H1 (cell line): ENCODE results near the gene COX7A1. TPM values are rescaled to one million over a fixed set of nuclear protein-coding genes. Genes with fewer than 3 reads are reported as not detected.

Experiments
- CTCF ChIA-PET: fragments of 300-600 bp; sonication (Branson Sonifier 250); formaldehyde crosslinking; loops from one replicate; lab custom pipeline; 2021; ENCODE audit not compliant: partially characterized antibody; lab: Charles Lee
- POLR2A ChIA-PET: fragments of 300-600 bp; sonication (Branson Sonifier 250); formaldehyde crosslinking; loops from one replicate; lab custom pipeline; 2021; ENCODE audit warnings: inconsistent platforms; ENCODE audit not compliant: partially characterized antibody; lab: Charles Lee
- DNase-seq, 2 experiments: peaks; one replicate each; pipeline versions ENCODE4 v3.0.0 to v3.0.0-alpha.2; 2010 to 2022; ENCODE audit warnings: low spot score in 2 of 2, low read depth in 1 of 2, mixed read lengths in 1 of 2
- FAIRE-seq: peaks from 2 replicates; lab custom pipeline; 2011; peaks lifted over from hg19 to GRCh38; lab: Jason Lieb, UNC
- H2AFZ ChIP-seq: 2 replicates; pipeline ENCODE4 v1.8.1; 2012; ENCODE audit warnings: low read length, inconsistent platforms
- H2AK5ac ChIP-seq: 2 replicates; pipeline ENCODE4 v1.6.1; 2013; ENCODE audit warnings: low read depth, low read length
- H2BK120ac ChIP-seq: replicated peaks from 2 replicates; pipeline ENCODE3; 2013; ENCODE audit warnings: low read depth, low read length, inconsistent platforms
- H2BK12ac ChIP-seq: 2 replicates; pipeline ENCODE4 v1.6.1; 2013; ENCODE audit warnings: low read depth, low read length
- H2BK15ac ChIP-seq: 2 replicates; pipeline ENCODE4 v1.6.1; 2013; ENCODE audit warnings: low read length
- H2BK20ac ChIP-seq: 2 replicates; pipeline ENCODE4 v1.6.1; 2013; ENCODE audit warnings: low read length
- H2BK5ac ChIP-seq: 2 replicates; pipeline ENCODE4 v1.6.1; 2013; ENCODE audit warnings: low read depth, low read length
- H3K14ac ChIP-seq: 2 replicates; pipeline ENCODE4 v1.6.1; 2013; ENCODE audit warnings: inconsistent platforms; ENCODE audit not compliant: insufficient read length
- H3K18ac ChIP-seq: 2 replicates; pipeline ENCODE4 v1.6.1; 2013; ENCODE audit warnings: low read length; ENCODE audit errors: extremely low read depth
- H3K23ac ChIP-seq: 2 replicates; pipeline ENCODE4 v1.6.1; 2013; ENCODE audit warnings: inconsistent platforms; ENCODE audit not compliant: insufficient read length
- H3K23me2 ChIP-seq: 2 replicates; pipeline ENCODE4 v1.6.1; 2013; ENCODE audit warnings: low read depth, low read length
- H3K27ac ChIP-seq: 2 replicates; pipeline ENCODE4 v1.6.1; 2011; ENCODE audit warnings: low read depth, low read length, inconsistent platforms
- H3K27me3 ChIP-seq, 4 experiments: replicated peaks in 1 of 4; 1 replicate in 1 of 4; 2 replicates in 3 of 4; pipeline versions ENCODE4 v1.6.1 to v1.8.1; 2011 to 2013; ENCODE audit warnings: low read length in 3 of 4, mild to moderate bottlenecking in 3 of 4, inconsistent platforms in 2 of 4, mixed read lengths in 2 of 4, moderate library complexity in 1 of 4; ENCODE audit not compliant: control insufficient read depth in 3 of 4, insufficient read depth in 3 of 4; ENCODE audit errors: extremely low read depth in 1 of 4
- H3K36me3 ChIP-seq, 4 experiments: 2 replicates each; pipeline versions ENCODE4 v1.6.1 to v1.8.1; 2011 to 2013; ENCODE audit warnings: mild to moderate bottlenecking in 4 of 4, low read length in 3 of 4, moderate library complexity in 2 of 4, control low read depth in 1 of 4, inconsistent platforms in 1 of 4; ENCODE audit not compliant: insufficient read depth in 4 of 4, control insufficient read depth in 2 of 4
- H3K4ac ChIP-seq: replicated peaks from 2 replicates; pipeline ENCODE3; 2013; ENCODE audit warnings: low read length, low read depth, mixed read lengths, inconsistent platforms; ENCODE audit not compliant: insufficient read length
- H3K4me1 ChIP-seq, 4 experiments: replicated peaks in 1 of 4; 1 replicate in 1 of 4; 2 replicates in 3 of 4; pipeline versions ENCODE4 v1.6.1 to v1.8.1; 2011 to 2013; ENCODE audit warnings: low read length in 3 of 4, inconsistent platforms in 2 of 4, mixed read lengths in 1 of 4; ENCODE audit not compliant: insufficient read depth in 4 of 4, control insufficient read depth in 3 of 4
- H3K4me2 ChIP-seq, 2 experiments: 2 replicates each; pipeline versions ENCODE4 v1.6.1 to v1.8.1; 2011 to 2013; ENCODE audit warnings: low read depth in 2 of 2, low read length in 2 of 2, control low read depth in 1 of 2, inconsistent platforms in 1 of 2, mild to moderate bottlenecking in 1 of 2; ENCODE audit not compliant: insufficient read depth in 1 of 2
- H3K4me3 ChIP-seq, 4 experiments: fragments of 200-600, 300-600 bp in 1 of 4; sonication (generic), shearing (Covaris generic), sonication (Bioruptor Twin) in 1 of 4; 2 replicates each; pipeline versions ENCODE4 v1.5.1 to v1.8.1; 2011 to 2016; ENCODE audit warnings: low read length in 4 of 4, low read depth in 3 of 4, control low read depth in 2 of 4, inconsistent platforms in 2 of 4, mild to moderate bottlenecking in 2 of 4, mixed read lengths in 1 of 4, moderate library complexity in 1 of 4; ENCODE audit not compliant: insufficient read depth in 2 of 4; ENCODE audit errors: extremely low read depth in 1 of 4
- H3K56ac ChIP-seq: replicated peaks from 2 replicates; pipeline ENCODE3; 2013; ENCODE audit warnings: low read depth, mild to moderate bottlenecking, mixed read lengths, low read length, inconsistent platforms; ENCODE audit not compliant: insufficient read length
- H3K79me1 ChIP-seq: 2 replicates; pipeline ENCODE4 v1.6.1; 2013; ENCODE audit warnings: low read depth, low read length, control low read depth
- H3K79me2 ChIP-seq, 2 experiments: 2 replicates each; pipeline versions ENCODE4 v1.6.1 to v1.8.1; 2012 to 2013; ENCODE audit warnings: low read length in 2 of 2, mild to moderate bottlenecking in 2 of 2, inconsistent platforms in 1 of 2; ENCODE audit not compliant: insufficient read depth in 2 of 2, control insufficient read depth in 1 of 2
- H3K9ac ChIP-seq, 4 experiments: replicated peaks in 1 of 4; 1 replicate in 1 of 4; 2 replicates in 3 of 4; pipeline versions ENCODE4 v1.6.1 to v1.8.1; 2011 to 2013; ENCODE audit warnings: low read depth in 3 of 4, low read length in 3 of 4, control low read depth in 2 of 4, mild to moderate bottlenecking in 2 of 4, moderate library complexity in 2 of 4, inconsistent platforms in 1 of 4; ENCODE audit errors: extremely low read depth in 1 of 4
- H3K9me3 ChIP-seq, 2 experiments: 2 replicates each; pipeline versions ENCODE4 v1.6.1 to v1.8.1; 2012 to 2013; ENCODE audit warnings: mild to moderate bottlenecking in 2 of 2, moderate library complexity in 2 of 2, control low read depth in 1 of 2, inconsistent platforms in 1 of 2, low read depth in 1 of 2, low read length in 1 of 2, mixed read lengths in 1 of 2; ENCODE audit not compliant: insufficient read depth in 2 of 2
- H4K20me1 ChIP-seq, 2 experiments: replicated peaks in 1 of 2; 2 replicates each; pipeline versions ENCODE3 to v1.8.1; 2011 to 2013; ENCODE audit warnings: inconsistent platforms in 2 of 2, low read length in 2 of 2, mild to moderate bottlenecking in 1 of 2; ENCODE audit not compliant: insufficient read depth in 2 of 2, control insufficient read depth in 1 of 2
- H4K5ac ChIP-seq: 2 replicates; pipeline ENCODE4 v1.6.1; 2013; ENCODE audit warnings: low read length, low read depth, mixed read lengths, inconsistent platforms; ENCODE audit not compliant: insufficient read length
- H4K8ac ChIP-seq: 2 replicates; pipeline ENCODE4 v1.8.0; 2013; ENCODE audit warnings: mild to moderate bottlenecking, moderate library complexity, low read length, inconsistent platforms; ENCODE audit not compliant: insufficient read depth; ENCODE audit errors: extremely low read depth
- H4K91ac ChIP-seq: replicated peaks from 2 replicates; pipeline ENCODE3; 2013; ENCODE audit warnings: low read length, mixed read lengths, inconsistent platforms; ENCODE audit not compliant: insufficient read length
- ASH2L ChIP-seq: fragments of 200-600, 300-600 bp; sonication (generic); IDR thresholded peaks from one replicate; pipeline ENCODE4 v1.7.1; 2017; ENCODE audit warnings: low read length
- CREB1 ChIP-seq: IDR thresholded peaks from 2 replicates; pipeline ENCODE4 v1.6.1; 2012; ENCODE audit warnings: inconsistent platforms
- EZH2 ChIP-seq: fragments of 200-600 bp; sonication (generic); IDR thresholded peaks from 2 replicates; pipeline ENCODE4 v1.7.1; 2012; ENCODE audit warnings: low read depth, mild to moderate bottlenecking, moderate library complexity, low read length, inconsistent platforms; ENCODE audit not compliant: severe bottlenecking
- JUN ChIP-seq: IDR thresholded peaks from 2 replicates; pipeline ENCODE4 v1.6.1; 2011; ENCODE audit warnings: low read depth, mild to moderate bottlenecking, improper control_type of control experiment, low read length
- NANOG ChIP-seq: IDR thresholded peaks from 2 replicates; pipeline ENCODE4 v1.6.1; 2011; ENCODE audit warnings: low read length, low read depth, mild to moderate bottlenecking, inconsistent platforms; ENCODE audit not compliant: insufficient read depth, poor library complexity, severe bottlenecking
- POU5F1 ChIP-seq: IDR thresholded peaks from 2 replicates; pipeline ENCODE4 v1.6.1; 2011; ENCODE audit warnings: low read depth, mild to moderate bottlenecking, low read length, moderate library complexity
- RFX5 ChIP-seq: IDR thresholded peaks from 2 replicates; pipeline ENCODE4 v1.6.1; 2011; ENCODE audit warnings: low read depth, low read length, improper control_type of control experiment, borderline replicate concordance
- SP1 ChIP-seq: IDR thresholded peaks from 2 replicates; pipeline ENCODE4 v1.6.1; 2011; ENCODE audit warnings: low read depth, low read length
- SP2 ChIP-seq: IDR thresholded peaks from 2 replicates; pipeline ENCODE4 v1.6.1; 2012; ENCODE audit warnings: mild to moderate bottlenecking, low read length, inconsistent platforms
- TAF7 ChIP-seq: optimal IDR thresholded peaks from 2 replicates; pipeline ENCODE3; 2011; ENCODE audit warnings: low read depth, mild to moderate bottlenecking, inconsistent platforms, low read length, moderate library complexity, borderline replicate concordance
- USF2 ChIP-seq: IDR thresholded peaks from 2 replicates; pipeline ENCODE4 v1.6.1; 2011; ENCODE audit warnings: low read length, improper control_type of control experiment
- ZNF274 ChIP-seq: IDR thresholded peaks from 2 replicates; pipeline ENCODE4 v1.7.0; 2012; ENCODE audit warnings: low read length, borderline replicate concordance; ENCODE audit errors: extremely low read depth
- WGBS, 2 experiments: shearing (Covaris generic) in 1 of 2; methylation state at CpG; one replicate each; pipeline versions ENCODE4 v1.1.6 to v1.1.7; 2013 to 2015; ENCODE audit warnings: low lambda C conversion rate in 2 of 2, mixed read lengths in 2 of 2, inconsistent platforms in 1 of 2, low coverage in 1 of 2, missing lambda C conversion rate in 1 of 2; ENCODE audit not compliant: insufficient replicate concordance in 2 of 2, insufficient coverage in 1 of 2, insufficient read length in 1 of 2; ENCODE audit errors: extremely low coverage in 1 of 2, missing lambda C conversion rate in 1 of 2; 5-methylcytosine and 5-hydroxymethylcytosine counted together
- polyA plus RNA-seq, 7 experiments: library from polyadenylated mRNA; depleted of rRNA in 3 of 7; stranded (reverse) in 5 of 7; unstranded in 2 of 7; fragments of >200 nt in 5 of 7; fragments of 200-250 nt in 2 of 7; gene quantifications; 1 replicate in 5 of 7; 2 replicates in 1 of 7; 4 replicates in 1 of 7; pipeline versions ENCODE4 v1.2.1 to v1.2.3, GENCODE V29; 2011 to 2013; ENCODE audit warnings: missing spikeins in 2 of 7, mixed read lengths in 2 of 7
- total RNA-seq: library from RNA; stranded (reverse); fragmentation: NEBNext Ultra II Directional; extraction: Animal tissue kit (Norgen Biotek cat#: 25700); gene quantifications from 2 replicates; pipeline ENCODE4 v1.2.1, GENCODE V29; 2021

COX7A1 gene
- total and polyA plus RNA-seq, 2 of the 8 experiments (the other 6 are each of a cell fraction or from before 2014, with no cell fraction given): 0.60 TPM

DNA sequence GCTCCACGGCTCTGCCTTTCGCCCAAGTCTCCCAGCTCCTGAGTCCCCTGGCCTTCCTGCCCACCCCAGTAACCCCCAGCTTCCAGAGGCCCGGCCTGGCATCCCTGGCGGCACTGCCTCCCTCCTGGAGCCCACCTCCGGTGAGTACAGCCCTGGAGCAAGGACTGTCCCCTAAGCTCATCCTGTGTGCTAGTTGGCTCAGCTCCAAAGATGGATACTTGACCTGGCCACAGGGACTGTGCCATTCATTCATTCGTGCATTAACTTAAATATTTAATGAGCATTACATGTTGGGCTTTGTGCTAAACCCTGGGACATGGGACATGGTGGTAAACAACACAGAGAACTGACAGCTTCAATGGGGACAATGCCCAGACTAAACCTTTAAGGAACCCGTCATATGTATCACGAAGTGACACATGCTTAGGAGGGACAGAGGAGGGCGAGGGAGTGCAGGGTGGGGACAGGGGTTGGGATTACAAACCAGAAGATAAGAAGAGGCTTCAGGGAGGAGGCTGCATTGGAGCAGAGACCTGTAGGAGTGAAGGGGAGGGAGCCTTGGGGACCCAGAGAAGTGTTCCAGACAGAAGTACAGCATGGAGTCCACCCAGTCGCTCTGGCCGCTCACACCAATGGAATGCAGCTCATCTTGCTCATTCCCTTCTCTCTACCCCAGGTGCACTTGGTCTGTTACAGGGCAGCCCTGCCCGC is 48.2 kb downstream of the COX7A1 start:
- Histone ChIP-seq H3K27me3 (no peaks in the 10 kb centered on the region), H3K23me2 (no peaks in the 10 kb centered on the region), H4K8ac (no peak overlapping the region), H2BK120ac (no peak overlapping the region), H2BK5ac (no peak overlapping the region), H3K14ac (no peak overlapping the region), H3K4me3 (no peak overlapping the region), H3K79me2 (no peaks in the 10 kb centered on the region), H4K20me1 (peaks cover 0 to 3% of the 10 kb centered on the region in 2 experiments), H2BK20ac (no peak overlapping the region), H3K4me2 (no peak overlapping the region), H4K91ac (no peak overlapping the region), H3K27ac (no peak overlapping the region), H3K4ac (no peak overlapping the region), H2AK5ac (no peak overlapping the region), H3K79me1 (no peaks in the 10 kb centered on the region), H2BK15ac (no peak overlapping the region), H3K18ac (no peak overlapping the region), H3K9ac (no peak overlapping the region), H3K4me1 (peaks cover 0 to 6% (median under 1%) of the 10 kb centered on the region in 4 experiments; a peak in 3 of 7 replicates), H3K23ac (no peak overlapping the region), H2AFZ (no peak overlapping the region), H3K9me3 (no peaks in the 10 kb centered on the region), H3K56ac (no peak overlapping the region), H3K36me3 (peaks cover 13 to 57% (median 45%) of the 10 kb centered on the region in 4 experiments), H2BK12ac (no peak overlapping the region), H4K5ac (no peak overlapping the region)
- POLR2A ChIA-PET: interaction anchor here (0.6 to 4.4 kb wide), 8 partner anchors 7 to 50 kb away, joined by 3 to 18 read pairs (median 4); partner anchors contain the start of genes OVOL3, POLR2I, TBCB and THAP8
- CTCF ChIA-PET: interaction anchor here (1.0 kb wide), 1 partner anchor 38 kb away, joined by 3 read pairs; no protein-coding TSS in a partner anchor
- no peak for FAIRE-seq
- 93% methylated on average over 11 of the region's 12 CpGs; no CpG with 5 or more reads in 1 of the 2 experiments for WGBS, 2 experiments
- DNase-seq: no peak
- TF ChIP-seq RFX5: no peak
- no peak for TF ChIP-seq NANOG
- TF ChIP-seq ZNF274: no peak
- no peak for TF ChIP-seq POU5F1
- TF ChIP-seq JUN: no peak
- no peak for TF ChIP-seq ASH2L
- no peak for TF ChIP-seq EZH2
- no peak for TF ChIP-seq TAF7
- no peak for TF ChIP-seq SP2
- TF ChIP-seq SP1: no peak
- TF ChIP-seq CREB1: no peak
- no peak for TF ChIP-seq USF2
